A549 treated with DMSO at 1 μM for 4 hours (cell line): ENCODE results near the gene ITSN2. TPM values are rescaled to one million over a fixed set of nuclear protein-coding genes. Genes with fewer than 3 reads are reported as not detected.

Source experiments
- total RNA-seq: library from RNA; stranded (reverse); fragments of 200-300 nt; extraction: Qiagen RNA extraction; gene quantifications from 5 replicates; pipeline ENCODE4 v1.2.3, GENCODE V29; 2022; ENCODE audit warnings: low read depth

The ITSN2 gene
- total RNA-seq, result 17.3 to 27.3 TPM (median 24.7 TPM) in 5 replicates

DNA sequence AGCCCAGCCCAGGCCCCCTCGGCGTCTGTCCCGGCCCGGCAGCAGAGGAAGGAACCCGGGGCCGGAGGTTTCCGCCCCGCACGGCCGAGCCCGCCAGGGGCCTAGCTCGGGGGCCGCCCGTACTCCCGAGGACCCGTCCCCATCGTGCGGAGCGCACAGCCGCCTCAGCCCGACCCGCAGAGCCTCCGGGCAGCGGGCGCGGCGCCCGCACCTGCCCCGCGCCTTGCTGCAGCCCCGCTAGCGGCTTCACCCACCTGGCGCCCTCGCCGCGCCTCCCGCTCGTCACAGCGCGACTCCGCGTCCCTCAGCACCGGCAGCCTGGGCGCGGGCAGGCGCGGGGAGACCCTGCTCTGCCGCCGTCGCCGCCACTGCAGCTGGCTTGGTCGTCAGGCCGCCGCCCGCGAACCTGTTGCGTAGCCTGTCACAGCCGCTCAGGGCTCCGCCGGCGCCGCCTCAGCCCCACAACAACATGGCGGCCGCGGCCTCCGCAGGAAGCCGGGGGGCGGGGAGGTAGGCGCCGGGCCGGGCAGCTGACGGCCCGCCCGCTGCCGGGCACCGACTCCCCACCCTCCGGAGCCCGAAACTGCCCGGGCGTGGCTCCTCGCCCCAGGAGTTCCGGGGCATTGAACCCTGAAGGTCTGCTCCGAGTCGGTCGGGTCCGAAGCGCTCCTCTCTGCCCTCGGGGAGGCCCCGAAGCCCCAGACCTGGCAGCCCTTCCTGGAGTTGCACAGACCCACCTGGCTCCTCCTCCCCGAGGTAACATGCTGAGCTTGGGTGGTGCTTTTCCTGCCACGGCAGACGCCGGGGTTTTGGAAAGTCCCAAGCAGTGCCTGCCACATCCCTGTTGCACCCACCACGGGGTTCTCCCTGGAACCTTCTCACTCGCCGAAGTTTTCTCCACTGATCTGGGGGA lies at the start of gene ITSN2:
TSS of gene ITSN2 (minus strand) at position 487 of the 913 bp plus-strand sequence. CDS start 32,454 bp downstream, outside the sequence.

DNA sequence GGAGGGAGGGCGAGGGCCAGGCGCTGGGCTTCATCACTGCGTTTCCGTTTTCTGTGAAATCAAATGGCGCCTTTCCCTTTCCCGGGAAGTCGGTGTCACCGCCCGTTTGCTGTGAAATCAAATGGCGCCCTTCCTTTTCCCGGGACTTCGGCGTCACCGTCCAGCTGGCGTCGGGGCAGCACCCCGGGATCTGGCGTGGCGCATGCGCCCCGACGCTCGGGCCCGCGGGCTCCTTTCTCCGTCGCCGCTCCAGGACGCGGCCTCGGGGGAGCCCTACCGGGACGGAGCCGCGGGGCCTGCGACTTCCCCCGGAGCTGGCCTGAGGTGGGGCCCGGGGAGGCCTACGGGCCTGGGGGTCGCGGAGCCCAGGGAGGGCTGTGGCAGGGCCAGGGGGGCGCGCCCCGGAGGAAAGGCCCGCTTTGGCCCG lies 185.5 kb downstream of the ITSN2 start, which contains the start of gene FAM228A:
TSS of gene FAM228A (plus strand) at position 203 of the 427 bp plus-strand sequence. CDS start 428 bp downstream, outside the sequence.

Other genes starting within 250 kb of the ITSN2 start
- gene PFN4, start 237.2 kb downstream of the ITSN2 start, total RNA-seq, result 1.1 to 1.5 TPM (median 1.2 TPM) in 5 replicates
- gene FAM228B, start 237.1 kb downstream of the ITSN2 start, total RNA-seq, result 1.0 to 2.1 TPM (median 2.0 TPM) in 5 replicates
- not detected in 5 replicates for gene FAM228A, start 185.5 kb downstream of the ITSN2 start, total RNA-seq
- 8.4 to 12.1 TPM (median 11.4 TPM) in 5 replicates for gene NCOA1, start 130.7 kb upstream of the ITSN2 start, total RNA-seq